SH-SY5Y (cell line): ENCODE data around the gene PLEKHO2.

Source experiments
- GATA2 ChIP-seq: IDR thresholded peaks from 2 replicates; pipeline ENCODE4 v1.6.1; 2011; ENCODE audit warnings: mild to moderate bottlenecking, low read depth, low read length
- GATA3 ChIP-seq: IDR thresholded peaks from 2 replicates; pipeline ENCODE4 v1.6.1; 2011; ENCODE audit warnings: low read depth, mild to moderate bottlenecking, low read length, moderate library complexity

- TF ChIP-seq GATA2 (no peak), GATA3 (no peak)
Observed at GRCh38 chr15:64891561-64891960, 49.8 kb downstream of the PLEKHO2 start.
